ENCODE data around the gene FAM120A.

The FAM120A gene

DNA sequence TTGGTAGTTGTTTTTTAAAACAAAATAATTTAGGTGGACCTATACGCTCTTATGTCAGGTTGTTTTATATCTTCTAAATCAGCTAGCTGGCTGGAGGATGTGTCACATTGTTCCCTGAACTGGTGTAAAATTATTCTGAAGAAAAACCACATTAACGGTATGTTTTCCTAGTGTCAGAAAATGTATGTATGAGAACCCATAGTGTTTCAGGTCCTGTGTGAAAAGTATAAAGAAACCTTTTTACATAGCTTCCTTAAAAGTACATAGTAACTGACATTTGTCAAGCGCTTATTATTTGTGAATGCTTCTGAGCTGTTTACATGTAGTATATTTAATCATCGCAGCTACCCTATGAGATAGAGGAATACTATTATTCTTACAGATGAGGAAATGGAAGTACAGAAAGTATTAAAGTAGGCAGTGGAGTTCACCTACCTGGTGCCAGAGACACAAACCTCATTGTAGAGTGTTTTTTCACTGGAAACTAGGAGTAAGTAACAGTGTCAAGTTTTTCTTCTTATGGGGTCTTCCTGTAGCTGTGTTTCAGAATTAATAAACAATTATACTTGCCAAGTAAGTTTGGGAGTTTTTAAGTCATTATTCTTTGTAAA, 12.3 kb downstream of the FAM120A start:
- H3K4me3 ChIP-seq (replicated peaks in 1 of 2; ENCODE audit: low read depth in 2 of 2, low read length in 2 of 2), result no peak overlapping the region
- TF ChIP-seq, protein P1, sequence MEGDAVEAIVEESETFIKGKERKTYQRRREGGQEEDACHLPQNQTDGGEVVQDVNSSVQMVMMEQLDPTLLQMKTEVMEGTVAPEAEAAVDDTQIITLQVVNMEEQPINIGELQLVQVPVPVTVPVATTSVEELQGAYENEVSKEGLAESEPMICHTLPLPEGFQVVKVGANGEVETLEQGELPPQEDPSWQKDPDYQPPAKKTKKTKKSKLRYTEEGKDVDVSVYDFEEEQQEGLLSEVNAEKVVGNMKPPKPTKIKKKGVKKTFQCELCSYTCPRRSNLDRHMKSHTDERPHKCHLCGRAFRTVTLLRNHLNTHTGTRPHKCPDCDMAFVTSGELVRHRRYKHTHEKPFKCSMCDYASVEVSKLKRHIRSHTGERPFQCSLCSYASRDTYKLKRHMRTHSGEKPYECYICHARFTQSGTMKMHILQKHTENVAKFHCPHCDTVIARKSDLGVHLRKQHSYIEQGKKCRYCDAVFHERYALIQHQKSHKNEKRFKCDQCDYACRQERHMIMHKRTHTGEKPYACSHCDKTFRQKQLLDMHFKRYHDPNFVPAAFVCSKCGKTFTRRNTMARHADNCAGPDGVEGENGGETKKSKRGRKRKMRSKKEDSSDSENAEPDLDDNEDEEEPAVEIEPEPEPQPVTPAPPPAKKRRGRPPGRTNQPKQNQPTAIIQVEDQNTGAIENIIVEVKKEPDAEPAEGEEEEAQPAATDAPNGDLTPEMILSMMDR (IDR thresholded peaks at IDR 0.05; ENCODE audit: low read depth, low read length), result no peak
- DNase-seq (ENCODE audit: low read depth in 2 of 2), result no peak

DNA sequence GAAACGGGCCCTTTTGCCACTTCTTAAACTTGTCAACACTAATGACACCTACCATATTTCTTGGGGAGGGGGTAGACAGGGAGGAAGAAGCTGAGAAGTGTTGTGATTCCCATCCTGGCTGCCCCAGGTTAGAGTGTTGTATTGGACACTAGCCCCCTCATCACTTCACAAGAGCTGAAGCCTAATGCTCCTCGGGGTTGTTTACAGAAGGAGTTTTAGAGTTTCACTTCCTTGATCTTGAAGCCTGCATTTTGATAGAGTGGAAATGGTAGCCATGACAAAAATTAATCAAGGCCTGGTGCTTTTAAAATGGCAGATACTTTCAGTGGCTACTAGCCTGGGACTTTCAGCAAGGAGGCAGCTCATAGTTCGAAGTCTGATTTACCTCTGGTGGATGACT, 12.9 kb downstream of the FAM120A start:
- DNase-seq (ENCODE audit: low read depth in 2 of 2), result no peak
- TF ChIP-seq, protein P1 (IDR thresholded peaks at IDR 0.05; ENCODE audit: low read depth, low read length), result no peak
- H3K4me3 ChIP-seq (replicated peaks in 1 of 2; ENCODE audit: low read depth in 2 of 2, low read length in 2 of 2), result no peak overlapping the region

DNA sequence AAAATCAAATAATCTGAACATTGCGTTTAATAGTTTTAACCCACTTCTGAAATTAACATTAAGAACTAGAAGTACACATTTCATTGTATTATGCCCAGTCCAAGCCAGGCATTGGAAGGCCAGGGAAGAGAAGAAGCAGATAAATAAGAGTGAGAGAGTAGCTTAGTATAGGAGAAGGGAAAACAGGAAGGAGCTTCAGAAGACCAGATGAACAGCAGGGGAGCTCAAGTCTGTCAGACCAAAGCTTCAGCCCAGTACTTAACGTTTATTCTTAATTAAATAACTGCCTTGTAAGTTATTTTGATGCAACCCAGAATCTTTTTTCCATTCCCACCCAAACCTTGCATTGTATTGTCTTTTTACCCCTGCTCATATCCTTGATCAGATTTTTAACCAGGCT, 13.4 kb downstream of the FAM120A start:
- TF ChIP-seq, protein P1 (IDR thresholded peaks at IDR 0.05; ENCODE audit: low read depth, low read length), result no peak
- no peak overlapping the region for H3K4me3 ChIP-seq (replicated peaks in 1 of 2; ENCODE audit: low read depth in 2 of 2, low read length in 2 of 2)
- no peak for DNase-seq (ENCODE audit: low read depth in 2 of 2)

DNA sequence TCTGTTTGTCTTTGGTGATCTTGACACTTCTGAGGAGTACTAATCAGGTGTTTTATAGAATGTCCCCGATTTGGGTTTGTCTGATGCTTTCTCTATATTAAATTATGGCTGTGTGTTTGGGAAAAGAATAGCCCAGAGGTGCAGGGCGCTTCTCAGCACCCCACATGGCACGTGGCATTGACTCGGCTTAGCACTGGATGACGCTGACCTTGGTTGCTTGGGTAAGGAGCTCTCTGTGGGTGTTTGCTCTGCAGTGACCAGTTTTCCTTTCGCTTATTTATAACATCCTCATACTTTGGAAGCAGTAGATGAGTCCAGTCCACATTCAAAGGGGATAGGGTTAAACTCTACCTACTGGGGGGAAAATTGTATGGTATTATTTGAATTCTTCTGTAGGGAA, 14.4 kb downstream of the FAM120A start:
- TF ChIP-seq, protein P1 (IDR thresholded peaks at IDR 0.05; ENCODE audit: low read depth, low read length), result no peak
- no peak for DNase-seq (ENCODE audit: low read depth in 2 of 2)

DNA sequence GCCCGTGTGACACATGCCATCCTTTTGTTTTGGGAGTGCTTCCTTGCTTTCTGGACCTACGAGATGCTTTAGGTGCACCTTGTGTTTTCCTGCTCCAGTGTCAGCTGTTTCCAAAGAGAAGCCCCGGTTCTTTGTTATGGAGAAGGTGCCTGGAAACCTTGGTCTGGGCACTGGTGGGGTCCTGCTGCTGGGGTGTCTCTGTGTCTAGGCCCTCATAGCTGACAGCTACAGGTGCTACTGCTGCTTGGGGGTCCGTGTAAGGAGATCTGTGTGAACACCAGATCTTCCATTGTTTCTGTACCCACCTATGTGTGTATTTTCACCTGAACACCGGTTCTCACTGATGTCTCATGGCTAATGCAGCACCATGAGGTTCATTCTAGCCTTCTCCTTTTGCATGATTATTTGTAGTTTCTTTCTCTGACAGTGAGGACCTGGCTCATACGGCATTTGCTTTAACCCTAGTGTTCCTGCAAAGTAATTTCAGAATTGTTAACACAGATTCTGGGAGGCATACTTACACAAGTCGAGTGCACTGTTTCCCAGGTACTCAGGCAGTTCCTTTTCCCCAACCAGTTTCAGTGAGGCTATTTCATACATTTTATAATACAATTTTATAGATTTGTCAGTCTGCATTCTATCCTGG, 15.1 kb downstream of the FAM120A start:
- H3K4me3 ChIP-seq (replicated peaks in 1 of 2; ENCODE audit: low read depth in 2 of 2, low read length in 2 of 2), result no peak overlapping the region
- no peak for DNase-seq (ENCODE audit: low read depth in 2 of 2)
- TF ChIP-seq, protein P1 (IDR thresholded peaks at IDR 0.05; ENCODE audit: low read depth, low read length), result no peak

More for the DNA sequence above, 14.4 kb downstream of the FAM120A start:
- no peak overlapping the region for H3K4me3 ChIP-seq (replicated peaks in 1 of 2; ENCODE audit: low read depth in 2 of 2, low read length in 2 of 2)

DNA sequence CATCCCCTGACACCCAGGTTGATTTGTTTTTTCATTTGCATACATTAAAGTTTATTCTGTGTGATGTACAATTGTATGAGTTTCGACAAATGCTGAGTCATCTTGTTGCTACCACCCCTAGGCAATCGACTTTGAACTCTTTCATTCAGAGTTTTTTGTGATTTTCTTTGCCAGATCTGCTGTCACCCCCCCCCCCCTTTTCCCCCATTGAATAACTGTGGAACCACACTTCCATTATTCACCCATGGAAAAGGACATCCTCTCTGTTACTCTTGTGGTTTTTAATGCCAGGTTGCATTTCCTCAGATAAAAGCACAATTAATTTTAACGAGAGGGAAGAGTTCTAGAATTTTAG, 15.6 kb downstream of the FAM120A start:
- H3K4me3 ChIP-seq (replicated peaks in 1 of 2; ENCODE audit: low read depth in 2 of 2, low read length in 2 of 2), result no peak overlapping the region
- no peak for DNase-seq (ENCODE audit: low read depth in 2 of 2)
- TF ChIP-seq, protein P1 (IDR thresholded peaks at IDR 0.05; ENCODE audit: low read depth, low read length), result no peak

Data from cardiac fibroblast (primary cell).